Urothelium cell line (cell line): ENCODE results near the gene EXO1.
"Not testable (repeated sequence)": the region's sequence is repeated elsewhere in the genome, so short reads cannot be mapped to it uniquely, and the experiment has no call there.

Source experiments
- DNase-seq: peaks from one replicate; pipeline ENCODE4 v3.0.0; 2011; ENCODE audit warnings: low spot score, mixed read lengths
- FAIRE-seq: peaks from 2 replicates; lab custom pipeline; 2011; peaks lifted over from hg19 to GRCh38; lab: Jason Lieb, UNC

The EXO1 gene

GRCh38 chr1:241847796-241848685 is at the start of gene EXO1:
Gene EXO1 (plus strand): TSS chr1:241848204. CDS start chr1:241850426, 2,222 bp downstream.
- peak; percentile 75 for FAIRE-seq
- peak; percentile 94 for DNase-seq

- FAIRE-seq = no peak
- DNase-seq = no peak
Observed at GRCh38 chr1:241799416-241799815, 48.6 kb upstream of the EXO1 start.

- DNase-seq (no peak), FAIRE-seq (no peak)
Observed at GRCh38 chr1:241800640-241801039, 47.4 kb upstream of the EXO1 start.

GRCh38 chr1:241802863-241803262 is 45.1 kb upstream of the EXO1 start:
- no peak for DNase-seq
- no peak for FAIRE-seq

- not testable (repeated sequence) for FAIRE-seq, DNase-seq
Observed at GRCh38 chr1:241804706-241805105, 43.3 kb upstream of the EXO1 start.

- FAIRE-seq (no peak), DNase-seq (no peak)
Observed at GRCh38 chr1:241808265-241808664, 39.7 kb upstream of the EXO1 start.

- DNase-seq (no peak), FAIRE-seq (no peak)
Observed at GRCh38 chr1:241810769-241811405, 37.1 kb upstream of the EXO1 start.

GRCh38 chr1:241813768-241814320 is 34.2 kb upstream of the EXO1 start:
- no peak for FAIRE-seq
- no peak for DNase-seq

GRCh38 chr1:241816008-241816407 is 32.0 kb upstream of the EXO1 start:
- FAIRE-seq (no peak), DNase-seq (no peak)

GRCh38 chr1:241817331-241817792 is 30.6 kb upstream of the EXO1 start:
- FAIRE-seq (no peak), DNase-seq (no peak)

- DNase-seq = no peak
- FAIRE-seq = no peak
Observed at GRCh38 chr1:241817956-241818612, 29.9 kb upstream of the EXO1 start.

- DNase-seq = no peak
- FAIRE-seq = no peak
Observed at GRCh38 chr1:241819340-241819866, 28.6 kb upstream of the EXO1 start.

- no peak for DNase-seq
- FAIRE-seq = no peak
Observed at GRCh38 chr1:241821363-241821762, 26.6 kb upstream of the EXO1 start.

- no peak for FAIRE-seq
- DNase-seq = no peak
Observed at GRCh38 chr1:241822846-241823245, 25.2 kb upstream of the EXO1 start.

GRCh38 chr1:241823925-241824324 is 24.1 kb upstream of the EXO1 start:
- FAIRE-seq (no peak), DNase-seq (no peak)

- FAIRE-seq (no peak), DNase-seq (no peak)
Observed at GRCh38 chr1:241825581-241825980, 22.4 kb upstream of the EXO1 start.

GRCh38 chr1:241826613-241827012 is 21.4 kb upstream of the EXO1 start:
- not testable (repeated sequence) for FAIRE-seq, DNase-seq

GRCh38 chr1:241827264-241827663 is 20.7 kb upstream of the EXO1 start:
- DNase-seq = no peak
- no peak for FAIRE-seq

- no peak for FAIRE-seq
- DNase-seq = peak; percentile 26
Observed at GRCh38 chr1:241828463-241829021, 19.5 kb upstream of the EXO1 start.

- FAIRE-seq = no peak
- DNase-seq = no peak
Observed at GRCh38 chr1:241829468-241829867, 18.5 kb upstream of the EXO1 start.
